HL-60 (cell line): ENCODE data around the gene PLBD2.

Source experiments
- DNase-seq, 2 experiments: peaks; one replicate each; pipeline ENCODE4 v3.0.0-alpha.2; 2010 to 2020; ENCODE audit warnings: low read depth in 1 of 2, low spot score in 1 of 2
- H3K27ac ChIP-seq: fragments of 250-450 bp; sonication (Bioruptor Pico); replicated peaks from 2 replicates; pipeline ENCODE4 v1.5.1; 2020; ENCODE audit warnings: mild to moderate bottlenecking, moderate library complexity
- H3K27me3 ChIP-seq: fragments of 250-450 bp; sonication (Bioruptor Pico); 2 replicates; pipeline ENCODE4 v1.5.1; 2021; ENCODE audit warnings: mild to moderate bottlenecking, moderate library complexity; ENCODE audit not compliant: insufficient read depth, poor library complexity, severe bottlenecking
- H3K4me3 ChIP-seq: replicated peaks from 2 replicates; pipeline ENCODE4 v1.5.1; 2011; ENCODE audit warnings: mild to moderate bottlenecking, control low read depth, low read length; ENCODE audit not compliant: insufficient read depth
- GABPA ChIP-seq: IDR thresholded peaks from 2 replicates; pipeline ENCODE4 v1.6.1; 2012; ENCODE audit warnings: low read depth
- POLR2AphosphoS5 ChIP-seq: IDR thresholded peaks from 2 replicates; pipeline ENCODE4 v1.6.1; 2012; ENCODE audit warnings: low read depth
- SPI1 ChIP-seq: IDR thresholded peaks from 2 replicates; pipeline ENCODE4 v1.6.1; 2012; ENCODE audit warnings: low read depth, mild to moderate bottlenecking, borderline replicate concordance
- TF ChIP-seq, protein P1 (sequence below): IDR thresholded peaks from 2 replicates; pipeline ENCODE4 v1.6.1; 2012; ENCODE audit warnings: low read depth; ENCODE audit not compliant: insufficient replicate concordance
- TF ChIP-seq, protein P2 (sequence below): IDR thresholded peaks from one replicate; pipeline ENCODE4 v1.5.1; 2011; ENCODE audit warnings: low read length, control low read depth, inconsistent platforms; ENCODE audit not compliant: insufficient read depth

The PLBD2 gene

DNA sequence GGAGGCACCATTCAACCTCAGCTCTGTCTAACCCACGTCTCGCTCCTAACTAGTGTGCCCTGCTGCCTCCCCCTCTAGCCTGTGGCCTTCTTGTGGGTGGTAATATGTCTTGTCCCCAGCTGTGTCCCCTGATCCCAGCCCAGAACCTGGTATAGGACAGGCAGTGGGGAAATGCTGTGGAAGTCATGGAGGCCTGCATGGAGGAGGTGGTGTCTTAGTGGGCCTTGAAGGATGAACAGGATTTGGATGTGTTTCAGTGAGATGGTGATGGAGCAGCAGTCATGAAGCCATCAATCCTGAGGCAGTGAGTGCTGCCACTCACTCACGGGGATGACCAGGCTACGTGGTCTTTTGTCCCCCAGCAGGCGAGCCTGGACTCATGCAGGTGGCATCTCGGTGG, 13.4 kb downstream of the PLBD2 start:
- Histone ChIP-seq H3K27ac (no peak overlapping the region), H3K4me3 (no peak overlapping the region), H3K27me3 (no peaks in the 10 kb centered on the region)
- DNase-seq: no peak
- TF ChIP-seq SPI1 (no peak), POLR2AphosphoS5 (no peak), GABPA (no peak)
- TF ChIP-seq, protein P1, sequence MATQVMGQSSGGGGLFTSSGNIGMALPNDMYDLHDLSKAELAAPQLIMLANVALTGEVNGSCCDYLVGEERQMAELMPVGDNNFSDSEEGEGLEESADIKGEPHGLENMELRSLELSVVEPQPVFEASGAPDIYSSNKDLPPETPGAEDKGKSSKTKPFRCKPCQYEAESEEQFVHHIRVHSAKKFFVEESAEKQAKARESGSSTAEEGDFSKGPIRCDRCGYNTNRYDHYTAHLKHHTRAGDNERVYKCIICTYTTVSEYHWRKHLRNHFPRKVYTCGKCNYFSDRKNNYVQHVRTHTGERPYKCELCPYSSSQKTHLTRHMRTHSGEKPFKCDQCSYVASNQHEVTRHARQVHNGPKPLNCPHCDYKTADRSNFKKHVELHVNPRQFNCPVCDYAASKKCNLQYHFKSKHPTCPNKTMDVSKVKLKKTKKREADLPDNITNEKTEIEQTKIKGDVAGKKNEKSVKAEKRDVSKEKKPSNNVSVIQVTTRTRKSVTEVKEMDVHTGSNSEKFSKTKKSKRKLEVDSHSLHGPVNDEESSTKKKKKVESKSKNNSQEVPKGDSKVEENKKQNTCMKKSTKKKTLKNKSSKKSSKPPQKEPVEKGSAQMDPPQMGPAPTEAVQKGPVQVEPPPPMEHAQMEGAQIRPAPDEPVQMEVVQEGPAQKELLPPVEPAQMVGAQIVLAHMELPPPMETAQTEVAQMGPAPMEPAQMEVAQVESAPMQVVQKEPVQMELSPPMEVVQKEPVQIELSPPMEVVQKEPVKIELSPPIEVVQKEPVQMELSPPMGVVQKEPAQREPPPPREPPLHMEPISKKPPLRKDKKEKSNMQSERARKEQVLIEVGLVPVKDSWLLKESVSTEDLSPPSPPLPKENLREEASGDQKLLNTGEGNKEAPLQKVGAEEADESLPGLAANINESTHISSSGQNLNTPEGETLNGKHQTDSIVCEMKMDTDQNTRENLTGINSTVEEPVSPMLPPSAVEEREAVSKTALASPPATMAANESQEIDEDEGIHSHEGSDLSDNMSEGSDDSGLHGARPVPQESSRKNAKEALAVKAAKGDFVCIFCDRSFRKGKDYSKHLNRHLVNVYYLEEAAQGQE: no peak
- TF ChIP-seq, protein P2, sequence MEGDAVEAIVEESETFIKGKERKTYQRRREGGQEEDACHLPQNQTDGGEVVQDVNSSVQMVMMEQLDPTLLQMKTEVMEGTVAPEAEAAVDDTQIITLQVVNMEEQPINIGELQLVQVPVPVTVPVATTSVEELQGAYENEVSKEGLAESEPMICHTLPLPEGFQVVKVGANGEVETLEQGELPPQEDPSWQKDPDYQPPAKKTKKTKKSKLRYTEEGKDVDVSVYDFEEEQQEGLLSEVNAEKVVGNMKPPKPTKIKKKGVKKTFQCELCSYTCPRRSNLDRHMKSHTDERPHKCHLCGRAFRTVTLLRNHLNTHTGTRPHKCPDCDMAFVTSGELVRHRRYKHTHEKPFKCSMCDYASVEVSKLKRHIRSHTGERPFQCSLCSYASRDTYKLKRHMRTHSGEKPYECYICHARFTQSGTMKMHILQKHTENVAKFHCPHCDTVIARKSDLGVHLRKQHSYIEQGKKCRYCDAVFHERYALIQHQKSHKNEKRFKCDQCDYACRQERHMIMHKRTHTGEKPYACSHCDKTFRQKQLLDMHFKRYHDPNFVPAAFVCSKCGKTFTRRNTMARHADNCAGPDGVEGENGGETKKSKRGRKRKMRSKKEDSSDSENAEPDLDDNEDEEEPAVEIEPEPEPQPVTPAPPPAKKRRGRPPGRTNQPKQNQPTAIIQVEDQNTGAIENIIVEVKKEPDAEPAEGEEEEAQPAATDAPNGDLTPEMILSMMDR: no peak

DNA sequence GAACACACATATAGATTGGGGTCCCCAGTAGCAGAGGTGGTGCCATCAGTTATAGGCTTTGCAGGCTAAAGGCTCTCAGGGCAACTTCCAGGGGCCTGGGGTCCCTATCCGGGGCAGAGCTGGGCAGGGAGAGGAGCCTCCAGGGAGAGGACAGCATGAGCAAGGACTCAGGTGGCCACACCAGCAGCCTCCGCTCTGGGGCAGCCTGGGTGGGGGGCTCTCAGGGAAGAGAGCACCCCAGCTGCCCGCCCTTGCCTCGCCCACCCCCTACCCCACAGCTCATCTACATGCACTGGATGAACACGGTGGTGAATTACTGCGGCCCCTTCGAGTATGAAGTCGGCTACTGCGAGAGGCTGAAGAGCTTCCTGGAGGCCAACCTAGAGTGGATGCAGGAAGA, 14.0 kb downstream of the PLBD2 start:
- TF ChIP-seq POLR2AphosphoS5: no peak
- TF ChIP-seq, protein P2: no peak
- Histone ChIP-seq H3K4me3 (no peak overlapping the region), H3K27ac (no peak overlapping the region), H3K27me3 (no peaks in the 10 kb centered on the region)
- no peak for DNase-seq

DNA sequence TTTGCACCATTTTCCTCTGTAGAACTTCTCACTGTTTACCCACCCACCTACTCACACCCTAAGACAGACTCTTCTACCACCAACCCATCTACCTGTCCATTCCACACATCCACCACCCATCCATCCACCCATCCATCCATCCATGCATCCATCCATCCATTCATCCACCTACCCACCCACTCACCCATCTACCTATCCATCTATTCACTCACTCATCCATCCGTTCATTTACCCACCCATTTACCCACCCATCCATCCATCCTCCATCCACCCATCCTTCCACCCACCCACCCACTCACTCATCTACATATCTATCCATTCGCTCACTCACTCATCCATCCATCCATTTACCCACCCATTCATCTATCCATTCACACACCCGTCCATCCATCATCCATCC, 15.1 kb downstream of the PLBD2 start:
- TF ChIP-seq POLR2AphosphoS5 (no peak), SPI1 (no peak), GABPA (no peak)
- TF ChIP-seq, protein P2: no peak
- TF ChIP-seq, protein P1: no peak
- H3K27ac ChIP-seq: no peak overlapping the region
- DNase-seq: no peak
- no peaks in the 10 kb centered on the region for H3K27me3 ChIP-seq
- H3K4me3 ChIP-seq: no peak overlapping the region

DNA sequence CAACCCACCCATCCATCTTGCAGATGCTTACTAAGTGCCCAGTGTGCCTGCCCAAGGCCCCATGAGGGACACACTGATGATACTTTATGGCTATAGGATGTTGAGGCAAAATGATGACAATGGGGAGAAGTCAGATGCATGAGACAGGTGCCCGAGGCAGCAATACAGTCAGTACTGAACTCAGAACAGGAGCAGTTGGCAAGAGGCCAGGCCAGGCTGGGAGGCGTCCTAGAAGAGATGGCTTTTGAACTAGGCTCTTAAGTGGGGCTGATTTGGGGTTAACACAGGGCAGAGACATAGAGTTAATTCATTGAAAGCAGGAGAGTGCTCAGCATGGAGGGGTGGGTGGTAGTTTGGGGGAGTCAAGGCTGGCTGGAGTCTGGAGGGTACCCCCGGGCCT, 15.6 kb downstream of the PLBD2 start:
- Histone ChIP-seq H3K27me3 (no peaks in the 10 kb centered on the region), H3K27ac (no peak overlapping the region), H3K4me3 (no peak overlapping the region)
- no peak for DNase-seq
- TF ChIP-seq SPI1 (no peak), POLR2AphosphoS5 (no peak), GABPA (no peak)
- TF ChIP-seq, protein P2: no peak
- TF ChIP-seq, protein P1: no peak
